ENCODE measurements around the gene C10orf143.

Gene C10orf143

GRCh38 chr10:130014263-130015074 lies 96.2 kb downstream of the C10orf143 start:
- H3K4me3 ChIP-seq (ENCODE audit: low read depth, low read length), result no peak overlapping the region
- no peaks in the 10 kb centered on the region for H3K36me3 ChIP-seq
- no peak for DNase-seq
- no peaks in the 10 kb centered on the region for H3K27me3 ChIP-seq
- no peaks in the 10 kb centered on the region for H3K9me3 ChIP-seq
- no peaks in the 10 kb centered on the region for H3K4me1 ChIP-seq
- TF ChIP-seq CTCF (IDR thresholded peaks at IDR 0.05; ENCODE audit: low read depth, low read length), result no peak

All from BE2C (cell line).